ENCODE measurements around the gene YOD1. TPM values are rescaled to one million over a fixed set of nuclear protein-coding genes. Genes with fewer than 3 reads are reported as not detected.
A peak's percentile ranks its signal among the peaks of the same experiment; 100 is the strongest.

YOD1 gene
- total and polyA plus RNA-seq, 2 of the 13 experiments (the other 11 are each of a cell fraction or from before 2014, with no cell fraction given): 3.4 to 9.1 TPM

- no peak for TF ChIP-seq AKNA (CRISPR knock-in tag; IDR thresholded peaks at IDR 0.05; ENCODE audit: borderline replicate concordance)
- TF ChIP-seq ELF1 (CRISPR knock-in tag; IDR thresholded peaks at IDR 0.05): no peak
- TF ChIP-seq HNRNPK (IDR thresholded peaks at IDR 0.05; ENCODE audit: low read depth, low read length, poor library complexity, severe bottlenecking): no peak
- no peak for TF ChIP-seq FOXP1 (IDR thresholded peaks at IDR 0.05)
- no peak for TF ChIP-seq FOXP1 (CRISPR knock-in tag; IDR thresholded peaks at IDR 0.05)
- no peak for TF ChIP-seq ZNF20 (CRISPR knock-in tag; IDR thresholded peaks at IDR 0.05)
- no peak for TF ChIP-seq ZNF274 (CRISPR knock-in tag; IDR thresholded peaks at IDR 0.05)
- peak; percentile 2; the same call in 1 of the 2 replicates for TF ChIP-seq SALL1 (CRISPR knock-in tag; IDR thresholded peaks at IDR 0.05)
- no peak for TF ChIP-seq ZNF207 (IDR thresholded peaks at IDR 0.05; ENCODE audit: borderline replicate concordance)
- TF ChIP-seq ZNF691 (CRISPR knock-in tag; IDR thresholded peaks at IDR 0.05; ENCODE audit: borderline replicate concordance, low read depth): no peak
- no peak for TF ChIP-seq ZNF530 (CRISPR knock-in tag; IDR thresholded peaks at IDR 0.05; ENCODE audit: low read depth)
- no peak for TF ChIP-seq TOPORS (CRISPR knock-in tag; IDR thresholded peaks at IDR 0.05)
- peak; percentile 86 for TF ChIP-seq ELF3 (CRISPR knock-in tag; IDR thresholded peaks at IDR 0.05)
- peak; percentile 52; the same call in 1 of the 2 replicates for TF ChIP-seq FOXP4 (CRISPR knock-in tag; IDR thresholded peaks at IDR 0.05)
- TF ChIP-seq SIX1 (CRISPR knock-in tag; IDR thresholded peaks at IDR 0.05; ENCODE audit: borderline replicate concordance): peak; percentile 43; the same call in 1 of the 2 replicates
- TF ChIP-seq NR2F1 (CRISPR knock-in tag; IDR thresholded peaks at IDR 0.05): peak in 1 of 2 experiments; percentile 33; a peak in 1 of 4 replicates
- no peak for TF ChIP-seq ZNF101 (CRISPR knock-in tag; IDR thresholded peaks at IDR 0.05; ENCODE audit: borderline replicate concordance, low read depth)
- TF ChIP-seq RAD21 (CRISPR knock-in tag; IDR thresholded peaks at IDR 0.05): no peak
- no peak for TF ChIP-seq BATF2 (CRISPR knock-in tag; IDR thresholded peaks at IDR 0.05)
- no peak for TF ChIP-seq MYNN (CRISPR knock-in tag; IDR thresholded peaks at IDR 0.05; ENCODE audit: low read depth)
- no peak for TF ChIP-seq ZNF780A (CRISPR knock-in tag; IDR thresholded peaks at IDR 0.05)
- TF ChIP-seq SOX6 (IDR thresholded peaks at IDR 0.05): no peak
- peak; percentile 64 for TF ChIP-seq SOX6 (CRISPR knock-in tag; IDR thresholded peaks at IDR 0.05)
Observed at GRCh38 chr1:207025146-207025880, 25.7 kb downstream of the YOD1 start (continued).
